HG03280 (cell line): Measurements from ENCODE around the gene ITSN2.
"Not testable (repeated sequence)": the region's sequence is repeated elsewhere in the genome, so short reads cannot be mapped to it uniquely, and the experiment has no call there.

Experiments
- ATAC-seq: cut with Tn5 transposase; IDR thresholded peaks from one replicate; pipeline ENCODE4 v1.9.1; 2021; ENCODE audit warnings: mild to moderate bottlenecking, moderate library complexity; ENCODE audit not compliant: unreplicated experiment

ITSN2 gene

DNA sequence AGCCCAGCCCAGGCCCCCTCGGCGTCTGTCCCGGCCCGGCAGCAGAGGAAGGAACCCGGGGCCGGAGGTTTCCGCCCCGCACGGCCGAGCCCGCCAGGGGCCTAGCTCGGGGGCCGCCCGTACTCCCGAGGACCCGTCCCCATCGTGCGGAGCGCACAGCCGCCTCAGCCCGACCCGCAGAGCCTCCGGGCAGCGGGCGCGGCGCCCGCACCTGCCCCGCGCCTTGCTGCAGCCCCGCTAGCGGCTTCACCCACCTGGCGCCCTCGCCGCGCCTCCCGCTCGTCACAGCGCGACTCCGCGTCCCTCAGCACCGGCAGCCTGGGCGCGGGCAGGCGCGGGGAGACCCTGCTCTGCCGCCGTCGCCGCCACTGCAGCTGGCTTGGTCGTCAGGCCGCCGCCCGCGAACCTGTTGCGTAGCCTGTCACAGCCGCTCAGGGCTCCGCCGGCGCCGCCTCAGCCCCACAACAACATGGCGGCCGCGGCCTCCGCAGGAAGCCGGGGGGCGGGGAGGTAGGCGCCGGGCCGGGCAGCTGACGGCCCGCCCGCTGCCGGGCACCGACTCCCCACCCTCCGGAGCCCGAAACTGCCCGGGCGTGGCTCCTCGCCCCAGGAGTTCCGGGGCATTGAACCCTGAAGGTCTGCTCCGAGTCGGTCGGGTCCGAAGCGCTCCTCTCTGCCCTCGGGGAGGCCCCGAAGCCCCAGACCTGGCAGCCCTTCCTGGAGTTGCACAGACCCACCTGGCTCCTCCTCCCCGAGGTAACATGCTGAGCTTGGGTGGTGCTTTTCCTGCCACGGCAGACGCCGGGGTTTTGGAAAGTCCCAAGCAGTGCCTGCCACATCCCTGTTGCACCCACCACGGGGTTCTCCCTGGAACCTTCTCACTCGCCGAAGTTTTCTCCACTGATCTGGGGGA, at the start of gene ITSN2:
TSS of gene ITSN2 (minus strand) at position 487 of the 913 bp plus-strand sequence. CDS start 32,454 bp downstream, outside the sequence.
- peak; percentile 81 for ATAC-seq

DNA sequence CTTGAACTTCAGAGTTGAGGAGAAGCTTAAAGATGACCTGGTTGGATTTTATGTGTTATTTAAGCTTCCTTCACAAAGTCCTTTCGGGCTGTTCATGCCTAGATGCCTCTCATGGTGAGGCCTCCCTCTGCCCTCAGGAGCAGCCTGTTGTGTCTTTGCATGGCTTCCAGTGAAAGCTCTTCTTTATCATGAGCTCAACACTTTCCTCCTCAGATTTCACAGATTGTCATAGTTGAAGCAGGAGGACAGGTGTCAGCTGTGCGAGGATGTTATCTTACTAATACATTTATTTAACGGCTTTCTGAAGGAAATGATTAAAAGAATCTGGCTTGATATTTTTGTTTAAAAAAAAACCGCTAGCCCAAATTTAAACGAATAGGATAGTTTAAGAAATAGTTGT, 48.8 kb upstream of the ITSN2 start:
- no peak for ATAC-seq

DNA sequence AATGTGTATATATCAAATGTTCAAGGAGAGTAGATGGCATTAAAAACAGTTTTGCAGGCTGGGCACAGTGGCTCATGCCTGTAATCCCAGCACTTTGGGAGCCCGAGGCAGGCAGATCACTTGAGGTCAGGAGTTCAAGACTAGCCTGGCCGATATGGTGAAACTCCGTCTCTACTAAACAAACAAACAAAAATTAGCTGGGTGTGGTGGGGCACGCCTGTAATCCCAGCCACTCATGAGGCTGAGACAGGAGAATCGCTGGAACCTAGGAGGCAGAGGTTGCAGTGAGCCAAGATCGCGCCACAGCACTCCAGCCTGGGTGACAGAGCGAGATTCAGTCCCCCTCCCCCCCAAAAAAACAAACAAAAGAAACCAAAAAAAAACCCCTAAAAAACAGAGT, 48.4 kb upstream of the ITSN2 start:
- ATAC-seq: not testable (repeated sequence)

DNA sequence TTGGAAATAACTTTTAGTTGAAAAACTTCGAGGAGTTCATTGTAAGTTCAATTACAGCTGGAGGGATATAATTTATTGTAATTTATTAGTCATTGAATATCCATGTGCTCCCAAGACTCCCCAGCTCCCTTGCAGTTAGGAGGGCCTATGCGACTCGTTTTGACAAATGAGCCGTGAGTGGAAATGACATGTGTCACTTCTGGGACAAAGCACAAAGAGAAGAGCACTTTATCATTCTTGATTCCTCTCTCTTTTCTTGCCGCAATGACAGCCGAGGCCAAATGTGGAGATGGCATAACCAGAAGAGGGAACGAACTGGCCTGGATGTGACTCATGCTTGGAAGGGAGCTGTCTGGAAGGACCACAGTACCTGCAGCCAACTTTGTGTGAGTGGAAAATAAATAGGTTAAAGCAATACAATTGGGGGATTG, 44.2 kb upstream of the ITSN2 start:
- ATAC-seq: no peak

DNA sequence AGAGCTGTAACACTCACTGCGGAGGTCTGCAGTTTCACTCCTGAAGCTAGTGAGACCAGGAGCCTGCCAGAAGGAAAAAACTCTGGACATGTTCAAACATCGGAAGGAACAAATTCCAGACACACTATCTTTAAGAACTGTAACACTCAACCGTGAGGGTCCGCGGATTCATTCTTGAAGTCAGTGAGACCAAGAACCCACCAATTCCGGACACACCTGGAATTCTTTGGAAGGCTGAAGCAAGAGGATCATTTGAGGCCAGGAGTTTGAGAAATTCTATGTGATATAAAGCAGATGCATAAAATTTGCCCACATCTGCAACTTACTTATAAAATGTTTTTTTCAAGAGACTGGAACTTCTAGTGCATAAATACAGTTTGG, 43.5 kb upstream of the ITSN2 start:
- no peak for ATAC-seq

DNA sequence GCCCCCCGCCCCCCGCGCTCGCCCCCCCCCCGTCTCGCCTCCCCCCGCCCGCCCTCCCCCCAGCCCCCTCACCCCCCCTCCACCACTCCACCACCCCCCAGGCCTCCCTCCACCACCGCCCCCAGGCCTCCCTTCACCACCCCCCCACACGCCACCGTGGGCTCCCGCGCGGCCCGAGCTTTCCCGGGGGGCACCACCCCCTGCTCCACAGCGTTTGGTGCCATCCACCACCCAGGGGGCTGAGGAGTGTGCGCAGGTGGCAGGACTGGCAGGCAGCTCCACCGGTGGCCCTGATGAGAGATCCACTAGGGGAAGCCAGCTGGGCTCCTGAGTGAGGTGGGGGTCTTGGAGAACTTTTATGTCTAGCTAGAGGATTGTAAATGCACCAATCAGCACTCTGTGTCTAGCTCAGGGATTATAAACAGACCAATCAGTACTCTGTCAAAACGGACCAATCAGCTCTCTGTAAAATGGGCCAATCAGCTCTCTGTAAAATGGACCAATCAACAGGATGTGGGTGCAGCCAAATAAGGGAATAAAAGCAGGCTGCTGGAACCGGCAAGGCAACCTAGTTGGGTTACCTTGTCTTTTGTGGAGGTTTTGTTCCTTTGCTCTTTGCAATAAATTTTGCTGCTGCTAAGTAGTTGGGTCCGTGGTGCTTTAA, 43.0 kb upstream of the ITSN2 start:
- no peak for ATAC-seq

DNA sequence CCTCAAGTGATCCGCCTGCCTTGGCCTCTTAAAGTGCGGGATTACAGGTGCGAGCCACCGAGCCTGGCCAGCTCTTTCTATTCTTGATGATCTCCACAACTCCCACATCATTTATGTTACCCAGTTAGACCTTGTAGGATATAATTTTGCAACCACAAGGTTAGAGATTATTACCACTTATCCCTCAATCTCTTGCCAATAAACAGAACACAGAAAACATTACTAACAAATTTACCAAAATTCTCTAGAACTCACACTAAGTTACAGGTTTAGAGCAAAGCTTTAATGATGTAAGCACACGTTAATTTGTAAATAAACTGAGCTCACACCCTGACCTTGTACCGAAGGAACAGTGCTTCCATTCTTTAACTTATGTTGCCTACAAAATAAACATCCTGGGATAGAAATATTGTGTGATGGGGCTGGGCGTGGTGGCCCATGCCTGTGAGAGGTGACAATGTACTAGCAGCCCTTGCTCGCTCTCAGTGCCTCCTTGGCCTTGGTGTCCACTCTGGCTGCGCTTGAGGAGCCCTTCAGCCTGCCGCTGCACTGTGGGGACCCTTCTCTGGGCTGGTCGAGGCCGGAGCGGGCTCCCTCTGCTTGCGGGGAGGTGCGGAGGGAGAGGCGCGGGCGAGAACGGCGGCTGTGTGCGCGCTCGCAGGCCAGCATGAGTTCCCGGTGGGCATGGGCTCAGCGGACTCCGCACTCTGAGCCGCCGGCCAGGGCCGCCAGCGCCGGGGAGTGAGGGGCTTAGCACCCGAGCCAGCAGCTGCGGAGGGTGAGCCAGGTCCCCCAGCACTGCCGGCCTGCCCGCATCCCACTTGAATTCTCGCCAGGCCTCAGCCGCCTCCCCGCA, 42.1 kb upstream of the ITSN2 start:
- ATAC-seq: no peak

DNA sequence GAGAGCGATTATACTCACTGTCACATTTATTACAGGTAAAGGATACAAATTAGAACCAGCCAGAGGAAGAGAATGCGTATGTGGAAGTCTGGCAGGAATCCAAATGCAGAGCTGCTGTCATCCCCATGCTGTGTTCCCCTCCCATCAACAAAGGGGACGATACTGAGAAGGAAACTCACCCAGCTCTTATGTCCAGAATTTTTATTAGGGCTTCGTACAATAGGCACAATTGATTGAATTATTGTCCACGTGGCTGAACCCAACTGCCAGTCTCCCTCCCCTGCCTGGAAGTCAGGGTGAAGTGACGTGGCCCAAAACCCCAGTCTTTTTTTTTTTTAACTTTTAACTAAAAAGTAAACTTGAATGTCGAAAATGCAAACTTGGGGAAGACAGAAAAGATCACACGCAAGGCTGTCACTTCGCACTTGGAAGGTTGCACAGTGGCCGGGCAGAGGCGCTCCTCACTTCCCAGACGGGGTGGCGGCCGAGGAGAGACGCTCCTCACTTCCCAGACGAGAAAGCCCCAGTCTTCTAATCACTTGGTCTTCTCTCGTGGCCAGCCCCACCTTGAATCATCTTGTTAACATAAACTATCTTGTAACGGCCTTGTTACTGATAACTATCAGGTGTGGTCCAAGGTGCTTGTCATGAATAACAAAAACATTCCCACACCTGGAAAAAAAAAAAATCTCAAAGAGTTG, 40.0 kb upstream of the ITSN2 start:
- ATAC-seq: no peak

DNA sequence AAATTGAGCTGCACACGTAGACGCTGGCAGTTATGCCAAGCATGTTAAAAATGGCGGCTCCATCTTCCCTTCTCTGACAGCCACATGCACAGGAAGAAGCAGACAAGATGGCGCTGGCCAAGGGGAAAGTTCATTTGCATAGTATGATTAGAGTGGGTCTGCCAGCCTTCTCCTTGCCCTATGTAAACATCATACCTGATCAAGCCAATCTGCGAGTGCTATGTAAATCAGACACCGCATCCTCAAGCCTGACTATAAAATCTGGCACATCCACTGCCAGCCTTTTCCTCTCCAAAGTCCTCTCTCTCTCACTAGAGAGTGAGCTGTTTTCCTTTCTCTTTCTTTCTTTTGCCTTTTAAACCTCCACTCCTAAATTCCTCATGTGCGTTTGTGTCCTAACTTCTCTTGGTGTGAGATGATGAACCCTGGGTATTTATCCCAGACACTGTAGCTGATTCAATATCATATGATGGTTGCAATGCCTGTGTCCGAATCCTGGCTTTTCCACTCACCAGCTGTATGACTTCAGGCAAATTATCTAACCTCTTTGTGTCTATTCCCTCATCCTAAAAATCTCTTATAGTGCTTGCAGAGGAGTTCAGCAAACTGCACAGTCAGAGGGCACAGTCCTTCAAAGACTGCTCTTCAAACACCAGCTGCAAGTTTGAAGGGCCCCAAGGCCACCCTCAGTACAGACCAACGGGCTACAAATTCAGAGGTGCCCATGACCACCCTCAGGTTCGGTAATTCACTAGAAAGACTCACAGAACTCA, 39.3 kb upstream of the ITSN2 start:
- ATAC-seq: no peak

DNA sequence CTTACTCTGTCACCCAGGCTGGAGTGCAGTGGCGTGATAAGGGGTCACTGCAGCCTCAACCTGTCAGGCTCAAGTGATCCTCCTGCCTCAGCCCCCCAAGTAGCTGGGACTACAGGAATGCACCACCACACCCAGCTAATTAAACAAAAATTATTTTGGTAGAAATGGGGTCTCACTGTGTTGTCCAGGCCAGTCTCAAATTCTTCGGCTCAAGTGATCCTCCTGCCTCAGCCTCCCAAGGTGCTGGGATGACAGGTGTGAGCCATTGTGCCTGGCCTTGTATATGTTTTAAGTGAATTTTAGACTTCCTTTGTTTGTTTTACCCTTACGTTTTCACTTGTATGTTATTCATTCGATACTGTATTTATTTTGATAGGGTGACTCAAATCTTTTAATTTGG, 34.7 kb upstream of the ITSN2 start:
- ATAC-seq: no peak

DNA sequence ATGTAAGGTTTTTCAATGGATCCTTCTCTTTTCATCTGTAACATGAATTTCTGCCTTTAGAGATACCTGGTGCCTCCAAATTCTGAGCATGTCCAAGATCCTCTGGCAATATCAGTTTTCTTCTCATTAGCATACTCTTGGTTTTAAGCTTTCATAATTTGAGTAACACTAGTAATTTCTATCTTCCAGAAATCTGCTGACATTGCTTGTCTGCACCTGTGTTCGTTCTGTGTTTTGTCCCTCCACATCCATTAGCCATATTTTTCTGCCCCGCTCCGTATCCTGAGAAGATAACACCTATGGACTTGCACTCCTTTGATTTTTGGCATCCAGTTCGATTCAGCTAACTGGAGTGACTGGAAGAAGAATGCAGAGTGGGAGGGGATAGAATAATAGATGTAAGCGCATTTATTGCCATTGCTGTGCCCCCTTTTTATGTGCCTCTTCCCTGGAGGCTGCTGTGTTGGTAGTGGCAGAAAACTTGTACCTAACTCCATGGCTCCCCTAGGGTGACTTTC, 32.3 kb upstream of the ITSN2 start:
- ATAC-seq: no peak

DNA sequence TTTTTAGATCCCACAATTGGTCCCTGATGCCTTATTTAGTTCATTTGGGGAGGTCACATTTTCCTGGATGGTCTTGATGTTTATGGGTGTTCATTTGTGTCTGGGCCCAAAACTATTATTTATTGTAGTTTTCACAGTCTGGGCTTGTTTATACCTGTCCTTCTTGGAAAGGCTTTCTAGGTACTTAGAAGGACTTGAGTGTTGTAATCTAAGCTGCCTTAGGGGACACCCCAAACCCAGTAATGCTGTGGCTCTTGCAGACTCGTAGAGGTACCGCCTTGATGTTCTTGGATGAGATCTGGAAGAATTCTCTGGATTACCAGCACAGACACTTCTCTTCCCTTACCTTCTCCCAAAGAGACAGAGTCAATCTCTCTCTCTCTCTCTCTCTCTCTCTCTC, 25.0 kb upstream of the ITSN2 start:
- no peak for ATAC-seq

DNA sequence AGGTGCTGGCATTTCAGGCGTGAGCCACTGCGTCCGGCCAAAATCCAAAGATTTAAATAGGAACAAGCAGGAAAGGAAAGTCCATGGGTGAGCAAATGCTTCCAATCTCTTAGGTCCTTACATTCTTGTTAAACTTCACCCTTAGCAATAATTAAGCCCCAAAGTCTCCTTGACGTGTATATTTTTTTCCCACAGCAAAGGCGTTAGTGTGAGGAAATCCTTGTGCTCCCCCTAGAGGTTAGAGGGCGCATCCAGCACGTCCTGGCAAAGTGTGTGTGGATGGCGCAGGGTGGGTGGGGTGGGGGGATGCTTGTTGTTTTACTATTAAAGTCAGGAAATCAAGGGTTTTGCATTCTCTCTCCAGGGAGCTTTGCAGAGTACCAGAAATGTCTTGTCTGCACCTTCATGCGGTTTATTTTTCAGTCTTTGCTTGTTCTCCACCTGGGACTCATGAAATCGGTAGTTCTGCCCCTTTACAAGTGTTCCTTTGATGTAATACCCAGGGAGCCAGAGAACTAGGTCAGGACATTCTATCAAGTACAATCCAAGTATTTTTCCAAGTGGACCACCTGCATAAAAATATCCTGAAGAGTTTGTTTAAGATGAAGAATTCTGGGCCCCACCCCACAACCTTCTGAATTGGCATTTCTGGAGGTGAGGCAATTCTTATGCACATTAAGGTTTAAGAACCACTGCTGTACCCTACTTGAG, 22.2 kb upstream of the ITSN2 start:
- ATAC-seq: no peak

DNA sequence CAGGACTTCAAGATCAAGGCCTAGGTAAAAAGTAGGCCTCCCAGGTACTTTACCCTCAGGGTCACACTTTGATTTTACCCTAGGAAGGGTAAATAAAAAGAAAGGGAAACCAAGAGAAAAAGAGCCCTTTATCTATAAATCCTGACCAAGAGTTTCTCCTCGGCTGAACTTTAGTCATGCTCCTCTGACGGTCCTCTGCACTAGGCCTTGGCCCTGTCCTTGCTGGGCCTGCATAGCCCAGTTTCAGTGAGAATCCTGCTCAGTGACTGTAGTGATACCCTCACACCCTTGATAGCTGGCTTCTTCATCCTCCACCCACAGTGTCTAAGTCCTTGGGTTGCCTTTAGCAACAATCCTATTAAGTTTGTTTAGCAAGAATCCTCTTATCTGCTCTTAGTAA, 20.5 kb upstream of the ITSN2 start:
- no peak for ATAC-seq

DNA sequence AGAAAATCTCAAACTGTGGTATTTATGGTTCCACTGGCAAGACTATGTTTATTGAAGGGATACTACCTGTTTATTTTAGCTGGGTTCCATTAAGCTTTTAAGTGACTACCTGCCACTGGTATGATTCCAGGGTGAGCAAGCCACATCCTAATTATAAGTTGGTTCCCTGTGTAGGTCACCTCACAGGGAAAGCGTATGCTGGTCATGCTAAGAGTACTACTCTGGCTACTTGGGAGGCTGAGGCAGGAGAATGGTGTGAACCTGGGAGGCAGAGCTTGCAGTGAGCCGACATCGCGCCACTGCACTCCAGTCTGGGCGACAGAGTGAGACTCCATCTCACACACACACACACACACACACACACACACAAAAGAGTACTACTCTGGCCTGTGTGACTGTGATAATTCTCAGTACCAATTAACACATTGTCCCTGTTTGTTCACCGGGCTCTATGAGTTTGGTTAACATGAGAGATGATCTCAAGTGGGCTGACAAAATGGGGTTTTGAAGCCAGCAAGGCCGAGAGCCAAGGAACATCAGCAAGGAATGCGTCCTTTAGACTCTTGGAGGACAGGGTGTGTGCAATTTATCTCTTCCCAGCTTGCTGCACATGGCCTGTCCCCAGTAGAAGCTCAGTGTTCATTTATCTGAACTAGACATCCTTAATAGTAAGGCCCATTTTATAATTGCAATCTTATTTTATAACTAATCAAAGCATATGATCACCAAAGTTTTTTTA, 15.2 kb upstream of the ITSN2 start:
- no peak for ATAC-seq

DNA sequence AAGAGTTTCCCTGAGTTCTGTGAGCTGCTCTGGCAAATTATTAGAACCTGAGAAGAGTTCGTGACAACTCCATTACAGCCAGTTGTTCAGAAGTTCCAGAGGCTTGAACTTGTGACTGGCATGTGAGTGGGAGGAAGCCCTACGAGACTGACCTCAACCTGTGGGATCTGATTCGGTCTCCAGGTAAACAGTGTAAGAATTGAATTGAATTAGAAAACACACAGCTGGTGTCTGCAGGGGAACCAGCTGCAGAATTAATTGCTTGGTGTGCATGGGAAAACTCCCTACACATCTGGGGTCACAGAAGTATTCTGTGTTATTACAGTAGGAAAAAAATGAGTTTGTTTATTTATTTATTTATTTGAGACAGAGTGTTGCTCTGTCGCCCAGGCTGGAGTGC, 14.0 kb upstream of the ITSN2 start:
- ATAC-seq: no peak

DNA sequence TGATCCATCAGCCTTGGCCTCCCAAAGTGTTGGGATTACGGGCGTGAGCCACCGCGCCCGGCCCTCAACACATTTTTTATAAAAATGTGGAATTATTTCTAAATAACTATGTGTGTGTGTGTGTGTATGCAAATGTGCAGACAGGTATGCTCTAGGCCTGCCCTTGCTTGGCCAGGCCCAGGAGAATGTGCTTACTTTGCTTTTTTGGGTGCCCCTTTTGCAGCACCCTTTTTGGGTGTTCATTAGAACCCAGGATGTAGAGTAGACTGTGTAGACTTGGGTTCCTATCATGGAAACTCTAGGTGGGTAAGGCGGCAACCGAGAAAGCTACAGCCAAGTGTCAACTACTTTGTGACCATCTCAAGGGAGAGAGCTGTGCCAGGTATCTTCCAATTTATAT, 11.7 kb upstream of the ITSN2 start:
- no peak for ATAC-seq

DNA sequence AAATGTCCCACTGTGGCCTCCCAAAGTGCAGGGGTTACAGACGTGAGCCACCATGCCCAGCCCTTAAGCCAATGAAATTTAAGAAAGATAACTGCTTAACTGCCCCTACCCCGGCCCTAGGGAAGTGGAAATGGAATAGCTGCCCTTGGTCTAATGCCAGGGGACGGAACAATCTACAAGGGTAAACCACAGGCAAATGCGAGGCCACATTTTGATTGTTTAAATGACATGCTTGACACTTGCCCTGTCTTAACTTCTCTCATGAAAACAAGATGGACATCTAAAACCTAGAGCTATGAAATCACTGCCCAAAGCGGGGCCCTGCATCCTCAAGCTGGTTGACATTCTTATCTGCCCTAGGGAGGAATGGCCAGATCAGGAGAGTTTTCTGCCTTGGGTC, 5.5 kb upstream of the ITSN2 start:
- no peak for ATAC-seq
